ENCODE data around the gene NKAIN2.

Gene NKAIN2

GRCh38 chr6:124064317-124065113 lies 260.9 kb downstream of the NKAIN2 start:
- Histone ChIP-seq H3K9ac (ENCODE audit: low read length) (no peak overlapping the region), H3K36me3 (ENCODE audit: control insufficient read depth, insufficient read depth, low read length) (no peaks in the 10 kb centered on the region), H3K27ac (ENCODE audit: low read depth, low read length) (no peak overlapping the region), H3K4me1 (ENCODE audit: control insufficient read depth, insufficient read depth, low read length) (no peaks in the 10 kb centered on the region), H3K27me3 (ENCODE audit: control insufficient read depth, insufficient read depth, low read length) (no peaks in the 10 kb centered on the region), H3K4me3 (ENCODE audit: low read length) (no peak overlapping the region)

- no peaks in the 10 kb centered on the region for H3K36me3 ChIP-seq (ENCODE audit: control insufficient read depth, insufficient read depth, low read length)
- H3K4me1 ChIP-seq (ENCODE audit: control insufficient read depth, insufficient read depth, low read length): no peaks in the 10 kb centered on the region
- H3K27me3 ChIP-seq (ENCODE audit: control insufficient read depth, insufficient read depth, low read length): no peaks in the 10 kb centered on the region
- H3K9ac ChIP-seq (ENCODE audit: low read length): no peak overlapping the region
- H3K27ac ChIP-seq (ENCODE audit: low read depth, low read length): no peak overlapping the region
- H3K4me3 ChIP-seq (ENCODE audit: low read length): no peak overlapping the region
These were observed 262.6 kb downstream of the NKAIN2 start for GRCh38 chr6:124066269-124066668.

GRCh38 chr6:124066946-124067552 lies 263.4 kb downstream of the NKAIN2 start:
- Histone ChIP-seq H3K27me3 (ENCODE audit: control insufficient read depth, insufficient read depth, low read length) (no peaks in the 10 kb centered on the region), H3K4me1 (ENCODE audit: control insufficient read depth, insufficient read depth, low read length) (no peaks in the 10 kb centered on the region), H3K9ac (ENCODE audit: low read length) (no peak overlapping the region), H3K4me3 (ENCODE audit: low read length) (no peak overlapping the region), H3K36me3 (ENCODE audit: control insufficient read depth, insufficient read depth, low read length) (no peaks in the 10 kb centered on the region), H3K27ac (ENCODE audit: low read depth, low read length) (no peak overlapping the region)

- no peaks in the 10 kb centered on the region for H3K36me3 ChIP-seq (ENCODE audit: control insufficient read depth, insufficient read depth, low read length)
- no peaks in the 10 kb centered on the region for H3K4me1 ChIP-seq (ENCODE audit: control insufficient read depth, insufficient read depth, low read length)
- no peak overlapping the region for H3K27ac ChIP-seq (ENCODE audit: low read depth, low read length)
- H3K9ac ChIP-seq (ENCODE audit: low read length): no peak overlapping the region
- no peak overlapping the region for H3K4me3 ChIP-seq (ENCODE audit: low read length)
- no peaks in the 10 kb centered on the region for H3K27me3 ChIP-seq (ENCODE audit: control insufficient read depth, insufficient read depth, low read length)
These were observed 265.7 kb downstream of the NKAIN2 start for GRCh38 chr6:124069230-124069950.

- no peaks in the 10 kb centered on the region for H3K4me1 ChIP-seq (ENCODE audit: control insufficient read depth, insufficient read depth, low read length)
- no peaks in the 10 kb centered on the region for H3K36me3 ChIP-seq (ENCODE audit: control insufficient read depth, insufficient read depth, low read length)
- H3K27ac ChIP-seq (ENCODE audit: low read depth, low read length): no peak overlapping the region
- no peaks in the 10 kb centered on the region for H3K27me3 ChIP-seq (ENCODE audit: control insufficient read depth, insufficient read depth, low read length)
- no peak overlapping the region for H3K9ac ChIP-seq (ENCODE audit: low read length)
- H3K4me3 ChIP-seq (ENCODE audit: low read length): no peak overlapping the region
These were observed 269.4 kb downstream of the NKAIN2 start for GRCh38 chr6:124073021-124073420.

- H3K4me3 ChIP-seq (ENCODE audit: low read length): no peak overlapping the region
- no peaks in the 10 kb centered on the region for H3K4me1 ChIP-seq (ENCODE audit: control insufficient read depth, insufficient read depth, low read length)
- no peaks in the 10 kb centered on the region for H3K27me3 ChIP-seq (ENCODE audit: control insufficient read depth, insufficient read depth, low read length)
- no peaks in the 10 kb centered on the region for H3K36me3 ChIP-seq (ENCODE audit: control insufficient read depth, insufficient read depth, low read length)
- no peak overlapping the region for H3K27ac ChIP-seq (ENCODE audit: low read depth, low read length)
- H3K9ac ChIP-seq (ENCODE audit: low read length): no peak overlapping the region
These were observed 270.3 kb downstream of the NKAIN2 start for GRCh38 chr6:124073820-124074587.

GRCh38 chr6:124074606-124075005 lies 270.9 kb downstream of the NKAIN2 start:
- no peaks in the 10 kb centered on the region for H3K4me1 ChIP-seq (ENCODE audit: control insufficient read depth, insufficient read depth, low read length)
- no peak overlapping the region for H3K9ac ChIP-seq (ENCODE audit: low read length)
- H3K4me3 ChIP-seq (ENCODE audit: low read length): no peak overlapping the region
- no peaks in the 10 kb centered on the region for H3K27me3 ChIP-seq (ENCODE audit: control insufficient read depth, insufficient read depth, low read length)
- H3K36me3 ChIP-seq (ENCODE audit: control insufficient read depth, insufficient read depth, low read length): no peaks in the 10 kb centered on the region
- H3K27ac ChIP-seq (ENCODE audit: low read depth, low read length): no peak overlapping the region

- no peak overlapping the region for H3K27ac ChIP-seq (ENCODE audit: low read depth, low read length)
- no peak overlapping the region for H3K4me3 ChIP-seq (ENCODE audit: low read length)
- no peak overlapping the region for H3K9ac ChIP-seq (ENCODE audit: low read length)
- no peaks in the 10 kb centered on the region for H3K27me3 ChIP-seq (ENCODE audit: control insufficient read depth, insufficient read depth, low read length)
- no peaks in the 10 kb centered on the region for H3K4me1 ChIP-seq (ENCODE audit: control insufficient read depth, insufficient read depth, low read length)
- no peaks in the 10 kb centered on the region for H3K36me3 ChIP-seq (ENCODE audit: control insufficient read depth, insufficient read depth, low read length)
These were observed 272.8 kb downstream of the NKAIN2 start for GRCh38 chr6:124076336-124077048.

- H3K27ac ChIP-seq (ENCODE audit: low read depth, low read length): no peak overlapping the region
- H3K4me3 ChIP-seq (ENCODE audit: low read length): no peak overlapping the region
- no peaks in the 10 kb centered on the region for H3K4me1 ChIP-seq (ENCODE audit: control insufficient read depth, insufficient read depth, low read length)
- no peaks in the 10 kb centered on the region for H3K36me3 ChIP-seq (ENCODE audit: control insufficient read depth, insufficient read depth, low read length)
- H3K27me3 ChIP-seq (ENCODE audit: control insufficient read depth, insufficient read depth, low read length): no peaks in the 10 kb centered on the region
- no peak overlapping the region for H3K9ac ChIP-seq (ENCODE audit: low read length)
These were observed 274.5 kb downstream of the NKAIN2 start for GRCh38 chr6:124078169-124078568.

GRCh38 chr6:124080483-124080882 lies 276.8 kb downstream of the NKAIN2 start:
- H3K36me3 ChIP-seq (ENCODE audit: control insufficient read depth, insufficient read depth, low read length): no peaks in the 10 kb centered on the region
- H3K4me3 ChIP-seq (ENCODE audit: low read length): no peak overlapping the region
- no peak overlapping the region for H3K27ac ChIP-seq (ENCODE audit: low read depth, low read length)
- no peak overlapping the region for H3K9ac ChIP-seq (ENCODE audit: low read length)
- H3K27me3 ChIP-seq (ENCODE audit: control insufficient read depth, insufficient read depth, low read length): no peaks in the 10 kb centered on the region
- no peaks in the 10 kb centered on the region for H3K4me1 ChIP-seq (ENCODE audit: control insufficient read depth, insufficient read depth, low read length)

GRCh38 chr6:124090491-124090890 lies 286.8 kb downstream of the NKAIN2 start:
- H3K36me3 ChIP-seq (ENCODE audit: control insufficient read depth, insufficient read depth, low read length): no peaks in the 10 kb centered on the region
- no peak overlapping the region for H3K4me3 ChIP-seq (ENCODE audit: low read length)
- H3K27ac ChIP-seq (ENCODE audit: low read depth, low read length): no peak overlapping the region
- no peaks in the 10 kb centered on the region for H3K4me1 ChIP-seq (ENCODE audit: control insufficient read depth, insufficient read depth, low read length)
- H3K27me3 ChIP-seq (ENCODE audit: control insufficient read depth, insufficient read depth, low read length): no peaks in the 10 kb centered on the region
- H3K9ac ChIP-seq (ENCODE audit: low read length): no peak overlapping the region

GRCh38 chr6:124099520-124099919 lies 295.9 kb downstream of the NKAIN2 start:
- Histone ChIP-seq H3K4me1 (ENCODE audit: control insufficient read depth, insufficient read depth, low read length) (no peaks in the 10 kb centered on the region), H3K27me3 (ENCODE audit: control insufficient read depth, insufficient read depth, low read length) (no peaks in the 10 kb centered on the region), H3K9ac (ENCODE audit: low read length) (no peak overlapping the region), H3K36me3 (ENCODE audit: control insufficient read depth, insufficient read depth, low read length) (no peaks in the 10 kb centered on the region), H3K4me3 (ENCODE audit: low read length) (no peak overlapping the region), H3K27ac (ENCODE audit: low read depth, low read length) (no peak overlapping the region)
